Inflammatory macrophage treated with lipopolysaccharide for 1 hour (primary cell): Measurements from ENCODE around the gene KANSL3.
"Not testable (repeated sequence)": the region's sequence is repeated elsewhere in the genome, so short reads cannot be mapped to it uniquely, and the experiment has no call there.

Source experiments
- DNase-seq, 2 donors: peaks; one replicate each; pipeline ENCODE4 v3.0.0-alpha.2; 2020 to 2022

KANSL3 gene

GRCh38 chr2:96602330-96602823 lies 35.7 kb downstream of the KANSL3 start:
- no peak for DNase-seq

DNA sequence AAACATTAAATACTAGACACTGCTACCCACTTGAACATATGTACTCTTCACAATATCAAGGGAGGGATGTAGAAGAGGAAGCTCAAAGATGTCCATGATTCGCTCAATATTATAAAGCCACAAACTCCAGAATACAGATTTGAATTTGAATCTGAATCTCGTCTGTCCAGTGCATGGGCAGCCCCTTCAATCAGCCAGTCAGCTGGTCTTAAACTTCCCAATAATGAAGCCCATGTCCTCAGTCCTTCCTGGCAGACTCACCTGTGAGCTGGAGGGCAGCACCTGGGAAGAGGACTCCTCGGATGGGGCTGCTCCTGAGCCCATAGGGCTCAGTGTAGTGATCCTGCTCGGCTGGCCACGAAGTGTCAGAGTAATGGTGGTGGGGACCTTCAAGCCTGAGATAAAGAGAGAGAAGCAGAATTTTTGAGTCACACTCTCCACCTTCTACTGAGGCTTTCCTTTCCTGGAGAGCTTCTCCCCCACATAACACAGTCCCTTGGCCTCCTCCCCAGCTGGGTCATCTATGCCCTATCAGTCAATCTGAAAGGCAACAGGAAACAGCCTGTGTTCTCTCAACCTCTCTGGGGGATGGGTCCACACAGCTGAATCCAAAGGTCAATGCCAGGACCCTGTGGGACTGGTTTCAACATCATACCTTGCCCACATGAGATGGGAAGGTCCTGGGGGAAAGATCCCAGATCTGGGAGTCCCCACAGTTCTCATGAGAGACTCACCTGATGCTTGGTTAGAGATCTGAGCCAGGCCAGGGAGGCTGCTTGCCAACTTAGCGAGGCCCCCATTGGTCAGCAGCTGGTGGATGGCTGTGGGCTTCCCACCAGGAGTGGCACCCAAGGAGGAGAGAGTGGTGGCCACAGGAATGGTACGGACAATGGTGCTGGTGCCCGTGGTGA lies 36.5 kb downstream of the KANSL3 start:
- no peak for DNase-seq

DNA sequence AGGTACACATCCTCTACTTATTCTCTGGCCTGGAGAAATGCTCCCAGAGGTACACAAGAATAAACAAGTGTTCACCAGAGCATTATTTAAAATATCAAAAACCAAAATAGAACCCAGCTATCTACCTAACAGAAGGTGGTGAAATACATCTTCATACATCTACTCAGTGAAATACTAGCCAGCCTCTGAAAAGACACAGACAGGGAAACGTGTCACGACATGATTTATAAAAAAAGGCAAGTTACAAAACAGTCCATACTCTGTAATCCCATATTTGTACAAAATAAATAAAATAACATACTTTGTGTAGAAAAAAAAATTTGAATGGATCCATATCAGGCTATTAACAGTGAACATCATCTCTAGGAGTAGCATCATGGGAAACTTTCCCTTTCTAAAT lies 38.2 kb downstream of the KANSL3 start:
- DNase-seq, result no peak

GRCh38 chr2:96596596-96596995 lies 41.5 kb downstream of the KANSL3 start:
- no peak for DNase-seq

DNA sequence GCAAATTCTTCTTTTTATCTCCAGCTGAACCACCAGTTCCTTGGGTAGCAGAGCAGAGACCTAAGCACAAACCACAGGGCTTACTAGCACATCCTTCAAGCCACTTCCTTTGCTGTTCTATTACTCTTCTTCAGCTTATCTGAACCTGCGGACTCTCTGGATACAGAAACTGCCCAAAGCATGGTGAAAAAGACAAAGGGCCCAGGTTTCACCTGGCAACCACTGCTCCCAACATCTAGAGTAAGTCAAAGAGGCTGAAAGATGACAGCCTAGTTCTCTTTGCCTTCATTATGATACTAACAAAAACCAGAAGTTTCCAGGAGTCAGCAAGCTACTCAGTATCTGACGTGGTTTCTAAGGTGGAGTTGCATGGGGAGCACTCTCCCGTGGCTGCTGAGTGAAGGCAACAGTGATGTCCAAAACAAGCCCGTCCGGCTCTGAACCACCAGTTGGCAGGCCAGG lies 43.4 kb downstream of the KANSL3 start:
- no peak for DNase-seq

- DNase-seq, result no peak
Measured at GRCh38 chr2:96594282-96594681, 43.8 kb downstream of the KANSL3 start.

DNA sequence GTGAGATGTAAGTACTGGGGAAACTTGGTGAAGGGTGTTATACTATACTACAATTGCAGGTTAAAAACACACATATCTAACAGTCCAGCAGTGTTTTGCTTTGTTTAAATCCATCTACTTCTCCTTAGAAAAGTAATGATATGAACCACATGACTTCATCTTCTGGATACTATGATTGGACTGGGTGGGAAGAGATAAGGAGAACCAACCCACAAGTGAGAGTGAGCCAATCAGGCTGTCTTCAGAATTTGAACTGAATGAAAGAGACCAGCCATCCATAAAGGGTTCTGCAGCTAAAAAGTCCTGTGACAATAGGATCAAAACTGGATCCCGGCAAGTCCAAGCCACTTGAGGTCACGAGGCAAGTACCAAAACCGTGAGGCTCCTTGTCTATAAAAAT lies 46.6 kb downstream of the KANSL3 start:
- no peak for DNase-seq

- no peak for DNase-seq
Measured at GRCh38 chr2:96591054-96591453, 47.1 kb downstream of the KANSL3 start.

DNA sequence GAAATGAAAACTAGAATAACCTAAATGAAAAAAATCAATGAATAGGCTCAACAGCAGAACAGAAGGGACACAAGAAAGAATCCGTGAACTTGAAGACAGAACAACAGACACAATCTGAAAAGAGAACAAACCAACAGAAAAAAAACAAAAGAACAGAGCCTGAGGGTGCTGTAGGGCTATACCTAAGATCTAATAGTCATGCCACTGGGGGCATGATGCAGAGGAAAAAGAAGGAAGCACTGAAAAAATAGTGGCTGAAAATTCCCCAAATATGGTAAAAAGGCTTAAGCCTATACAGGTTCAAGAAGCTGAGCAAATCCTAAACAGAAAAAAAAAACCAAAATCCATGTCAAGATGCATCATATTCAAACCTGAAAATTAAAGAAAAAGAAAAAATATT lies 50.3 kb downstream of the KANSL3 start:
- peak; percentile 29 to 52 for DNase-seq

DNA sequence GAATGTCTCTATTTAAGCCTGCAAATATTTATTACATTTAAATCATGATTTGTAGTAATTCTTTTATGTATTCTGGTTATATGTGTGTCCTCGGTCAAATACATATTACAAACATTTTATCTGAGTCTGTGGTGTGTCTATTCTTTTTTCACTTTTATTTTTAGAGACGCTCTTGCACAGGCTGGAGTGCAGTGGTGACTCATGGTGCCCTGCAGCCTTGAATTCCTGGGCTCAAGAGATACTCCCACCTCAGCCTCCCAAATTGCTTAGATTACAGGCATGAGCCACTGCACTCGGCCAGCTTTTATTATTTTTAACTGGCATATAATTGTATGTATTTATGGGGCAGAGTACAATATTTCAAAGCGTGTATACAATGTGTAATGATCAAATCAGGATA lies 54.1 kb downstream of the KANSL3 start:
- DNase-seq, result no peak

- peak in 1 of 2 donors; percentile 6 for DNase-seq
Measured at GRCh38 chr2:96580771-96581170, 57.3 kb downstream of the KANSL3 start.

- DNase-seq, result no peak
Measured at GRCh38 chr2:96579422-96579821, 58.7 kb downstream of the KANSL3 start.

GRCh38 chr2:96578731-96579130 lies 59.4 kb downstream of the KANSL3 start:
- DNase-seq, result no peak

- no peak for DNase-seq
Measured at GRCh38 chr2:96577501-96577900, 60.6 kb downstream of the KANSL3 start.

GRCh38 chr2:96575785-96576456 lies 62.2 kb downstream of the KANSL3 start:
- DNase-seq, result no peak

DNA sequence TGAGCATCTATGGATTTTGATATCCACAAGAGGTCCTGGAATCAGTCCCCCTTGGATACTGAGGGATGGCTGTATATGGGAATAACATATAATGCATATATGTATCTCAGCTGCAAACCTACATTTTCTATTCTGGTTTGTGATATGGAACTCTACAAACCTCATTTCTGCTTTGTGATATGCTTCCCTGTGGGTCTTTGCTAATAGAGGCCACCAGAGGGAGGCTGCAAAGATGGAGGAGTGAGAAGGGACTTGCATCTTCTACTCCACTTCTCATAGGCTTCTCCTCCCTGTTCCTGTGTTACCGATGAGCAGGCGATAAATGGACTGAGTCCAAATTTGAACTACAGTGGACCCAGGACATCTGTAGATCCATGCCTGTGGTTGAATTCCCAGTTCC lies 63.7 kb downstream of the KANSL3 start:
- no peak for DNase-seq

DNA sequence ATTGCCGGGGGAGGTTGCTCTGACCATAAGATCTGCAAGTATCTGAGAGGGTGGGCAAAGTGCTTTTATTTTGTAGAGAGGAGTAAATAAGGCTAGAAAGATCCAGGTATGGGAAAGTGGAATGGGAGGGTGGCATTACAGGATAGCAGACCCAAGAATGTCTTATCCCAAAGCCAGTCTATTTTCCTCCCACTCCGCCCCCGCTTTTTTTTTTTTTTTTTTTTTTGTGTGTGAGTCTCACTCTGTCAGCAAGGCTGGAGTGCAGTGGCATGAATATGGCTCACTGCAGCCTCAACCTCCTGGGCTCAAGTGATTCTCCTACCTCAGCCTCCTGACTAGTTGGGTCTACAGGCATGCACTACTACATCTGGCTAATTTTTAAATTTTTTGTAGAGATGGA lies 70.0 kb downstream of the KANSL3 start:
- DNase-seq, result no peak

GRCh38 chr2:96565111-96565510 lies 73.0 kb downstream of the KANSL3 start:
- DNase-seq, result no peak

DNA sequence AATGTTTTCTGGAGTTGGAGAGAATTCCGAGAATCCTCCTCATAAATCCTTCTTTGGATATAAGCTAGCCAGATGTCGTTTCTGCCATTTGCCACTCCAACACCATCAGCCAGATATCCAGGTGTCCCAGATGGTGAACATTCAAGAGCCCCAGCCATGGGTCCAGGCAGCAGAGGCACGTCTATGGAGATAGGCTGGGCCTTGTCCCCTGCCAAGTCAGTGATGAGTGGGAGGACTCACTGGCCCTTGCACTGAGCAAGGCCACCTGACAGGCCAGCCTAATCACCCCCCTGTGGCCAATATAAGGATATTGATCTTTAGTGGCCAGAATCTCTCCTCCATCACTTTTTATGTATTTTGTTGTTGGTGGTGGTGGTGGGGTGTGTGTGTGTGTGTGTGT lies 73.5 kb downstream of the KANSL3 start:
- no peak for DNase-seq

GRCh38 chr2:96564026-96564425 lies 74.1 kb downstream of the KANSL3 start:
- no peak for DNase-seq

DNA sequence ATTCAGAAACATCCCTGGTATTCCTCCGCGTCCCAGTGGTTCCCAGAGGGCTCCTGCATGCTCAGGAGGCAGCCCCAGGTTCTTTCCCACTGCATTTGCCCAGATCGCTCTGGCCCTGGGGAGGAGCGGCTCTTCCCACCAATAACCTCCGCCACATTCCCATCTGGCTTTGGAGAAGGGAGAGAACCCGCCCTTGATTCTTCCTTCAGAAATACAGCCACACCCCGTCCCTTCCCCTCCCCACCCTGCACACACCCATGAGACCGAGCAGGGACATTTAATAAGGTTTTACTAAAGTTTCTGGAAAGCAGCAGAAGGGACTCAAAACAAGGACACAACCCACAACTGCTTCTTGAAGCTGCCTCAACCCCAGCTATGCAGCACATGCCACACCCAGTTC lies 79.6 kb downstream of the KANSL3 start:
- no peak for DNase-seq

DNA sequence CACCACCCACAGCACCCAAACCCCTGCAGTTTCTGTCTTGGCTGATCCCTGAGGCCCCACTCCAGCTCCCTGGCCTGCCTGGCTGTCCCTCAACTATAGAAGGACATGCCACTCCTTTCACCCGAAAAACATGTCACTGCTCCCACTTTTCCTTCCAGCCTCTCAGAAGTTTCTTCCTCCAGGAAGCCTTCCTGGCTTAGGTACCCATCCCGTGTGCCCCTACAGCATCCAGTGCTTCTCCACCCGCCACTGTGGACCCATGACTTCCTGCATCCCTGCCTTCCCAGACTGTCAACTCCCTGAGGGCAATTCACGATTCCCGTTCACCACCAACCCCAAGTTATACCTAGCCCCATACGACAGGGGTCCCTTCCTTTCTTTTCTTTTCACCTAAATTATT lies 80.1 kb downstream of the KANSL3 start:
- no peak for DNase-seq

GRCh38 chr2:96557421-96557820 lies 80.7 kb downstream of the KANSL3 start:
- DNase-seq, result not testable (repeated sequence)
